Fibroblast of lung (primary cell): Measurements from ENCODE around the gene FLOT1. TPM values are rescaled to one million over a fixed set of nuclear protein-coding genes. Genes with fewer than 3 reads are reported as not detected.

ENCODE experiments used
- DNase-seq, 2 donors: peaks; one replicate each; pipeline versions ENCODE4 v3.0.0 to v3.0.0-alpha.2; 2010; ENCODE audit warnings: low read depth in 2 of 2
- H2AFZ ChIP-seq: 2 replicates; pipeline ENCODE4 v1.5.1; 2012; ENCODE audit warnings: low read length, control low read depth, inconsistent platforms
- H3K27ac ChIP-seq: 2 replicates; pipeline ENCODE4 v1.5.1; 2011; ENCODE audit warnings: low read length, control low read depth; ENCODE audit not compliant: insufficient read depth
- H3K27me3 ChIP-seq: 2 replicates; pipeline ENCODE4 v1.5.1; 2011; ENCODE audit warnings: mild to moderate bottlenecking, low read length; ENCODE audit not compliant: control insufficient read depth, insufficient read depth
- H3K36me3 ChIP-seq: 2 replicates; pipeline ENCODE4 v1.5.1; 2011; ENCODE audit warnings: low read length; ENCODE audit not compliant: control insufficient read depth, insufficient read depth
- H3K4me1 ChIP-seq: 2 replicates; pipeline ENCODE4 v1.5.1; 2011; ENCODE audit warnings: low read length; ENCODE audit not compliant: control insufficient read depth, insufficient read depth; ENCODE audit errors: extremely low read depth
- H3K4me2 ChIP-seq: 2 replicates; pipeline ENCODE4 v1.5.1; 2011; ENCODE audit warnings: low read length, control low read depth; ENCODE audit not compliant: insufficient read depth; ENCODE audit errors: extremely low read depth
- H3K4me3 ChIP-seq, 4 experiments: fragments of 200-600 bp in 1 of 4; sonication (generic) in 1 of 4; replicated peaks in 1 of 4; 2 replicates each; pipeline ENCODE4 v1.5.1; 2011 to 2016; ENCODE audit warnings: low read length in 4 of 4, low read depth in 3 of 4, mild to moderate bottlenecking in 3 of 4, control low read depth in 2 of 4, inconsistent platforms in 1 of 4, mixed read lengths in 1 of 4; ENCODE audit not compliant: insufficient read depth in 1 of 4; ENCODE audit errors: control extremely low read depth in 1 of 4
- H3K79me2 ChIP-seq: 2 replicates; pipeline ENCODE4 v1.5.1; 2012; ENCODE audit warnings: mild to moderate bottlenecking, low read length, inconsistent platforms; ENCODE audit not compliant: control insufficient read depth, insufficient read depth
- H3K9ac ChIP-seq: 2 replicates; pipeline ENCODE4 v1.5.1; 2011; ENCODE audit warnings: mild to moderate bottlenecking, low read length, control low read depth; ENCODE audit not compliant: insufficient read depth
- H3K9me3 ChIP-seq: 2 replicates; pipeline ENCODE4 v1.5.1; 2012; ENCODE audit warnings: low read depth, low read length; ENCODE audit not compliant: control insufficient read depth, insufficient read depth
- H4K20me1 ChIP-seq: 2 replicates; pipeline ENCODE4 v1.5.1; 2011; ENCODE audit warnings: low read length; ENCODE audit not compliant: control insufficient read depth, insufficient read depth; ENCODE audit errors: extremely low read depth
- EZH2 ChIP-seq: IDR thresholded peaks from 2 replicates; pipeline ENCODE4 v1.5.1; 2012; ENCODE audit warnings: low read length, control low read depth, mild to moderate bottlenecking; ENCODE audit errors: missing control alignments
- polyA plus RNA-seq, 2 donors: library from polyadenylated mRNA; depleted of rRNA in 1 of 2; stranded (reverse) in 1 of 2; unstranded in 1 of 2; fragments of >200 nt; gene quantifications; 2 replicates each; pipeline ENCODE4 v1.2.1, GENCODE V29; 2011 to 2012; ENCODE audit warnings: missing spikeins in 1 of 2
- total RNA-seq: library from RNA; depleted of rRNA; stranded (reverse); fragments of >200 nt; gene quantifications from 2 replicates; pipeline ENCODE4 v1.2.1, GENCODE V29; 2014
- TF ChIP-seq, protein P1 (sequence below), 2 donors: IDR thresholded peaks in 1 of 2; conservative IDR thresholded peaks in 1 of 2; 1 replicate in 1 of 2; 2 replicates in 1 of 2; pipeline ENCODE4 v1.5.1; 2011 to 2012; ENCODE audit warnings: low read length in 2 of 2, control low read depth in 1 of 2, inconsistent platforms in 1 of 2, low read depth in 1 of 2, mild to moderate bottlenecking in 1 of 2

Gene FLOT1
- total and polyA plus RNA-seq, 2 donors (not counting 1 experiment from before 2014, with no cell fraction given) = 180 to 301 TPM

DNA sequence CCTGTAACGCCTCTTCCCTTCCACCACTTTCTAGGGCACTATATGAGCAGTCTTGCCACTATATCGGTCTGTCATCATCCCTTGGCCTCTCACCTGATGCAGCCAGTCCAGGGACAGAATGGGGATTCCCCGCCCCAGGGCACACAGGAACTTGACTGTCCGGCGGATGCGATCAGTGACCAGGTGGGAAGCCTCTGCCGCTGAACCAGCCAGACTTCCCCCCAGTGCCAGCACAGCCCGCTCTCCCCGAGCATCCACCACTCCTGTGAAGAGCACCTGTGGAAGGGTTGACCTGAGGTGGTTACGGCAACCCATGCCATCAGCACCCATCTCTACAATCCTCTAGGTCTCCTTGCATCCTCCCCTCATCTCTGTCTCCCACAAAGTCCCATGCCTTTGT is 39.5 kb downstream of the FLOT1 start:
- Histone ChIP-seq H3K9me3 (no peaks in the 10 kb centered on the region), H2AFZ (no peak overlapping the region), H3K4me1 (no peaks in the 10 kb centered on the region), H3K27me3 (no peaks in the 10 kb centered on the region), H3K79me2 (no peaks in the 10 kb centered on the region), H4K20me1 (no peaks in the 10 kb centered on the region), H3K27ac (no peak overlapping the region), H3K4me2 (no peak overlapping the region), H3K4me3 (no peak overlapping the region), H3K9ac (no peak overlapping the region), H3K36me3 (peaks cover 3% of the 10 kb centered on the region)
- no peak for DNase-seq
- TF ChIP-seq, protein P1, sequence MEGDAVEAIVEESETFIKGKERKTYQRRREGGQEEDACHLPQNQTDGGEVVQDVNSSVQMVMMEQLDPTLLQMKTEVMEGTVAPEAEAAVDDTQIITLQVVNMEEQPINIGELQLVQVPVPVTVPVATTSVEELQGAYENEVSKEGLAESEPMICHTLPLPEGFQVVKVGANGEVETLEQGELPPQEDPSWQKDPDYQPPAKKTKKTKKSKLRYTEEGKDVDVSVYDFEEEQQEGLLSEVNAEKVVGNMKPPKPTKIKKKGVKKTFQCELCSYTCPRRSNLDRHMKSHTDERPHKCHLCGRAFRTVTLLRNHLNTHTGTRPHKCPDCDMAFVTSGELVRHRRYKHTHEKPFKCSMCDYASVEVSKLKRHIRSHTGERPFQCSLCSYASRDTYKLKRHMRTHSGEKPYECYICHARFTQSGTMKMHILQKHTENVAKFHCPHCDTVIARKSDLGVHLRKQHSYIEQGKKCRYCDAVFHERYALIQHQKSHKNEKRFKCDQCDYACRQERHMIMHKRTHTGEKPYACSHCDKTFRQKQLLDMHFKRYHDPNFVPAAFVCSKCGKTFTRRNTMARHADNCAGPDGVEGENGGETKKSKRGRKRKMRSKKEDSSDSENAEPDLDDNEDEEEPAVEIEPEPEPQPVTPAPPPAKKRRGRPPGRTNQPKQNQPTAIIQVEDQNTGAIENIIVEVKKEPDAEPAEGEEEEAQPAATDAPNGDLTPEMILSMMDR (conservative IDR thresholded peaks at IDR 0.05 in 1 of 2, IDR thresholded peaks at IDR 0.05 in 1 of 2; ENCODE audit: low read depth in 1 of 2, low read length in 2 of 2) = no peak
- no peak for TF ChIP-seq EZH2

DNA sequence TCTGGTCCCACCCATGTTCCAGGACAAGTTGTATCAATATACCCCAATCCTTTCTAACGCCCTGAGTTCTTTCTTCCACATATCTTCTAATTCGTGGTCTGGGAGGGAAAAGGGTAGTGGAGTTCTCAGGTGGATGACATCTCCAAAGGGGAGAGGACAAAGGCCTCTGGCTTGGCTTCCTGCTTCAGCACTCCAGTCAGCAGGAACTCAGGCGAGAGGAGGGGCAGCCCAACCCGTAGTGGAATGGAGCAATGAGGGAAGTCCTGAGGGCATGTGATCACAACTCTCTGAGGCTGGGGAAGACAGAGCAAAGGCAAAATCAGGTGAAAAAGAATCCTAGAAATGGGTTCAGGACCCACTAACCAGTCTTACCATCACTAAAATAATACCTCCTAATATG is 42.1 kb downstream of the FLOT1 start:
- Histone ChIP-seq H3K36me3 (peaks cover 3% of the 10 kb centered on the region), H3K9ac (no peak overlapping the region), H3K4me1 (peaks cover 1% of the 10 kb centered on the region), H3K79me2 (no peaks in the 10 kb centered on the region), H2AFZ (no peak overlapping the region), H3K27ac (no peak overlapping the region), H3K4me3 (no peak overlapping the region), H3K4me2 (no peak overlapping the region), H4K20me1 (no peaks in the 10 kb centered on the region), H3K27me3 (no peaks in the 10 kb centered on the region), H3K9me3 (no peaks in the 10 kb centered on the region)
- no peak for TF ChIP-seq EZH2
- TF ChIP-seq, protein P1 (conservative IDR thresholded peaks at IDR 0.05 in 1 of 2, IDR thresholded peaks at IDR 0.05 in 1 of 2; ENCODE audit: low read depth in 1 of 2, low read length in 2 of 2) = no peak
- no peak for DNase-seq

DNA sequence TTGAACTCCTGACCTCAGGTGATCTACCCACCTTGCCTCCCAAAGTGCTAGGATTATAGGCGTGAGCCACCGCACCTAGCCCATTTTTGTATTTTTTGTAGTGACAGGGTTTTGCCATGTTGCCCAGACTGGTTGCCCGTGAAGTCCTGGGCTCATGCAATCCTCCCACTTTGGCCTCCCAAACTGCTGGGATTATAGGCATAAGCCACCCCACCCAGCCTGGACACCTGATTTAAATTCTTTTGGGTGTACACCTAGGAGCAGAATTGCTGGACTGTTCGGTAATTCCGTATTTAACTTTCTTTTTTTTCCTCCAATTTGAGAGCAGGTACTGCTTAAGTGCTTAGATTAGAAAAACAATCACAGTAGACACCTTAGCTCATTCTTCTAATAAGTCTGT is 46.1 kb downstream of the FLOT1 start:
- no peak for DNase-seq
- TF ChIP-seq EZH2 = no peak
- TF ChIP-seq, protein P1 (conservative IDR thresholded peaks at IDR 0.05 in 1 of 2, IDR thresholded peaks at IDR 0.05 in 1 of 2; ENCODE audit: low read depth in 1 of 2, low read length in 2 of 2) = no peak

More for the DNA sequence above, 46.1 kb downstream of the FLOT1 start:
- Histone ChIP-seq H3K27ac (no peak overlapping the region), H3K9me3 (no peaks in the 10 kb centered on the region), H3K4me2 (no peak overlapping the region), H3K4me3 (no peak overlapping the region), H3K36me3 (peaks cover 3% of the 10 kb centered on the region), H3K9ac (no peak overlapping the region), H2AFZ (no peak overlapping the region), H3K27me3 (no peaks in the 10 kb centered on the region), H3K4me1 (peaks cover 5% of the 10 kb centered on the region), H3K79me2 (no peaks in the 10 kb centered on the region), H4K20me1 (no peaks in the 10 kb centered on the region)
